ENCODE data around the gene OR51B4.
A peak's percentile ranks its signal among the peaks of the same experiment; 100 is the strongest.
"Not testable (repeated sequence)": the region's sequence is repeated elsewhere in the genome, so short reads cannot be mapped to it uniquely, and the experiment has no call there.

Gene OR51B4

DNA sequence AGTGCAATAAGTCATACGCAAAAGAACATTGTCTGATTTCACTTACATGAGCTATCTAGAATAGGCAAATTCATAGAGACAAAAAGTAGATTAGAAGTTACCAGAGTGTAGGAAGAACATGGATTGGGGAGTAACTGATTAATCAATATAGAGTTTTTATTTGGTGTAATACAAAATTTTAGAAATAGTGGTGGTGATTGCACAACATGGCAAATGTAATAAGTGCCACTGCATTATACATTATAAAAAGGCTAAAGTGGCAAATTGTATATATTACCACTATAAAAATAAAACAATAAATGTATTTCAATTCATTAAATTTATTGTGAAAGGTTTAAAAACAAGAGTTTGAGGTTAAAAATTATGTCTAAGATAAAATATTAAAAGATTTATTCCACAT is 8.7 kb upstream of the OR51B4 start:
- DNase-seq (ENCODE audit: low read depth in 1 of 2, low spot score in 1 of 2) = no peak
- no peak for TF ChIP-seq JUND (IDR thresholded peaks at IDR 0.05; ENCODE audit: low read depth)
- in situ Hi-C loops (cut with HindIII; ENCODE audit: low pct_unique_long_range_greater_than_20kb, low sequenced_read_pairs) = no loop called here

DNA sequence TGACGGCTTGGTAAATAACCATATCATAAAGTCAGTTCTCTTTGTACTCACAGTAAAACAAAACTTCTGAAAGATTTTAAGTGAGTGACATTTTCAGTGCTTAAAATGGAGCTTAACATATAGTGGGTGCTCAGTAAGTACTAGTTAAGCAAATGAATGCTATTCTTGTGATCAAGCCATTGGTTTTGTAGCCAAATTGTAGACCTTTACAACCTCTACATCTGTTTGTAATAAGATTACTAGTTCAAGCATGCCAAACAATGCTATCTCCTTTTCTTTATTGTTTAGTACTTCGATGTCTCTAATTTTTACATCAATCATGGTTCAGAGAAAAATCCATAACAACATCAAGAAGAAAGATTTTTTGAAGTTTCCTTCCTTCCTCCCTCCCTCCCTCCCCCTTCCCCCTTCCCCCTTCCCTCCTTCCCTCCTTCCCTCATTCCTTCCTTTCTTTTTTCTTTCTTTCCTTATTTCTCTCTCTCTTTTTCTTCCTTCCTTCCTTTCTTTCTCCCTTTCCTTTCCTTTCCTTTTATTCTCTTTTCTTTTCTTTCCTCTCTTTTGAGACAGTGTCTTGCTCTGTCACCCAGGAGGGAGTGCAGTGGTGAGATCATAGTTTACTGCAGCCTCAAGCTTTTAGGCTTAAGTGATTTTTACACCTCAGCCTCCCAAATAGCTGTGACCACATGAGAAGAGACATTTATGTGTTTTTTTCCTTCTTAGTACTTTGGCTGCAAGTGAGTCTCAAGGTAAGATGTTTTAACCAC is 5.7 kb upstream of the OR51B4 start:
- TF ChIP-seq JUND (IDR thresholded peaks at IDR 0.05; ENCODE audit: low read depth) = no peak
- no peak for DNase-seq (ENCODE audit: low read depth in 1 of 2, low spot score in 1 of 2)
- in situ Hi-C loops (cut with HindIII; ENCODE audit: low pct_unique_long_range_greater_than_20kb, low sequenced_read_pairs) = no loop called here

DNA sequence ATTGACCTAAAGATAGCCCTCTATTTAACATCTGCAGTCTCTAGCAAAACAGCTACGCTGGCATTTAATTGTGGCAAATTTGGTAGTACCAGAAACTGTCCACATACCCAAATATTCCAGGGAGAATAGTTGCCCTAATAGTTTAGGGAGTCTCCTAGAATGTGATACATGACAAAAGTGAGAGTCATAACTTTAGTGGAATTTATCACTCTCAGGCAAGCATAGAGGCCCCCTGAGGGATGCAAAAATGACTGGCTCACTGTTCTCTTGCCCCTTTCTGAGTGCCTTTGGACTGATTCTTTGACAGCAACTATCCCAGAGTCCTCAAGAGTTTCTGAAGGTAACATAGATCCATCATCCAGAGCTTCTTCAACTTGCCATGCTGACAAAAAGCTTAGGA is 2.3 kb upstream of the OR51B4 start:
- in situ Hi-C loops (cut with HindIII; ENCODE audit: low pct_unique_long_range_greater_than_20kb, low sequenced_read_pairs) = no loop called here
- DNase-seq (ENCODE audit: low read depth in 1 of 2, low spot score in 1 of 2) = no peak
- no peak for TF ChIP-seq JUND (IDR thresholded peaks at IDR 0.05; ENCODE audit: low read depth)

DNA sequence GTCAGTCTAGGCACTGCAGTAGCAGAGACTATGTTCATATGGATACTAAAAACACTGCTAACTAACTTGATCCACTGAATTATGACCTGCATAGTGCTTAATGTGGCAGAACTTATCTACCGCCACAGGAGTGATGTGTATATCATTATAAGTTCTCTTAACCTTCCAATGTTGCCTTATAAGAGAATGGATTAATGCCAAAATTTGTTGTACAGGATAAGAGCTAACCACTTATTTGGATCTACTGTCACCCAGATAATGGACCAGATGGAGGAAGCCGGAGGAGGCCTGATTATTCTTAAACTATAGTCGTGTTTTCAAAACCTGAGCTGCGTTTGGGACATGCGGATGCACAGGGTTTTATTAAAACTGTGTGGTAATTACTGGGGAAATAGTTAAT is 1.9 kb upstream of the OR51B4 start:
- in situ Hi-C loops (cut with HindIII; ENCODE audit: low pct_unique_long_range_greater_than_20kb, low sequenced_read_pairs) = no loop called here
- TF ChIP-seq JUND (IDR thresholded peaks at IDR 0.05; ENCODE audit: low read depth) = no peak
- DNase-seq (ENCODE audit: low read depth in 1 of 2, low spot score in 1 of 2) = no peak

DNA sequence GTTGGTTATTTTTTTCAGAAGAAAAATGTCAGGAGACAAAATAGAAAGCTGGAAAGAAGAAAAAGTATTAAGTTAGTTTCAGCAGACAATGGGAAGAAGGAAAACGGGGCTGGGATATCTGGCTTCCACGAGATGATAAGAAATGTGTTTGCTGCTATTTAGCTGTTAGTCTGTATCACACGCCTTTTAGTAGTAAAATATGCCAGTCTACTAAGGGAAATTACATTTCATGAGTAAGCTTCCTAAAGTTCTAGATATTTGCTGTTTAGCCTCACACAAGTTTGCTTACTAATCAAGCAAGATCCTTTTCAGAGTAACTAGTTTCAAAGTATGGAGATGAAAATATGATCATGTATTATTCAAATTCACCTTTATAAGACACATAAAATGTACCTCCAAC is 1.5 kb downstream of the OR51B4 start:
- no peak for DNase-seq (ENCODE audit: low read depth in 1 of 2, low spot score in 1 of 2)
- no peak for TF ChIP-seq JUND (IDR thresholded peaks at IDR 0.05; ENCODE audit: low read depth)
- in situ Hi-C loops (cut with HindIII; ENCODE audit: low pct_unique_long_range_greater_than_20kb, low sequenced_read_pairs) = no loop called here

DNA sequence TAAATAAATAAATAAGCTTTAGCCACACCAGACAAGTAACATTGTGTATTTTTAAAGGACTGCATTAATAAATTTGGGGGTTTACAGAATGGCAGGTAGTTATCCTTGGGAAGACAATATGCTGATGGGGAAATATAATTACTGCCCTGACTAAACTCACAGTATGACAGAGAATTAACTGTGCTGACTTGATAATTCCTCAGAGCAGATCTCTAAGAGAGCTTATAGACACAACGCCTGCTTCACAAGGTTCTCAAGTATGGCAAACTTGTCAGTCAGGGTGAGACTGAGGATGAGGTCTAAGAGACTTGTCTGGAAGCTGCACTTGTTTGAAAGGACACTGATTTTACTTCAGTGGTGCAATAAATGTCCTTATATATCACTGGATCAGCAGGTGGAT is 3.3 kb downstream of the OR51B4 start:
- no peak for TF ChIP-seq JUND (IDR thresholded peaks at IDR 0.05; ENCODE audit: low read depth)
- DNase-seq (ENCODE audit: low read depth in 1 of 2, low spot score in 1 of 2) = no peak
- in situ Hi-C loops (cut with HindIII; ENCODE audit: low pct_unique_long_range_greater_than_20kb, low sequenced_read_pairs) = no loop called here

DNA sequence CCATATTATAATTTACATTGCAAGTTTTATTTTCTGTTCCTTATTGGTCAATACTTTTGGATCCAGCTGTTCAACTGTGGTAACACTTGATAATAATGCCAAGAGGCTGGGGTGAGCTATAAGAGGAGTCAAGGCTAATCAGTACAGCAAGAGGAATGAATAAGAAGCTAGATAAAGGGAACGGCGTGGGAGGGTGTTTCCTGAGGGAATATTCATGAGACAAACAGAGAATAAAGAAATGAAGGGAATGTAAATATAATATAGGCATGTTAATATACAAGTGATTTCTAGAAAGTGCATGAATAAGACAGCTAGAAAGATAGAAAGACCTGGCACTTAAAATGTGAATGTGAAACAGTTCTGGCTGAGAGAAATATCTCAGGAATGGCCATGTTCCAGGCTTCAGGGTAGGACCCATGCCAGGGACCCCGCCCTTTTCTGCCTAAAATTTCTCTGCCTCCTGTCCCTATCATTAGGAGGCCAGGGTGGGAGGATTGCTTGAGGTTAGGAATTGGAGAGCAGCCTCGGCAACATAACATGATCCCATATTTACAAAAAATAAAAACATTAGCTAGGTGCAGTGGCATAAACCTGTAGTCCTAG is 3.9 kb downstream of the OR51B4 start:
- DNase-seq (ENCODE audit: low read depth in 1 of 2, low spot score in 1 of 2) = no peak

DNA sequence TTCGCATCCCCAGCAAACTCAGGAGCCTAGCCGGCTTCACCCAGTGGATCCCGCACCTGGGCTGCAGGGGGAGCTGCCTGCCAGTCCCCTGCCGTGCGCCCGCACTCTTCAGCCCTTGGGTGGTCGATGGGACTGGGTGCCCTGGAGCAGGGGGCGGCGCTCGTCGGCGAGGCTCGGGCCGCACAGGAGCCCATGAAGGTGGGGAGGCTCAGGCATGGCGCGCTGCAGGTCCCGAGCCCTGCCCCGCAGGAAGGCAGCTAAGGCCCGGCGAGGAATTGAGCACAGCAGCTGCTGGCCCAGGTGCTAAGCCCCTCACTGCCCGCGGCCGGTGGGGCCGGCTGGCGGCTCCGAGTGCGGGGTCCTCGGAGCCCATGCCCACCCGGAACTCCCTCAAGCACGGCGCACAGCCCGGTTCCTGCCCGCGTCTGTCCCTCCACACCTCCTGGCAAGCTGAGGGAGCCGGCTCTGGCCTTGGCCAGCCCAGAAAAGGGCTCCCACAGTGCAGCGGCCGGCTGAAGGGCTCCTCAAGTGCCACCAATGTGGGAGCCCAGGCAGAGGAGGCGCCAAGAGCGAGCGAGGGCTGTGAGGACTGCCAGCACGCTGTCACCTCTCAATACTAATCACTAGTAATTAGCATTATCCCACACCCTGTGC is 7.3 kb downstream of the OR51B4 start:
- in situ Hi-C loops (cut with HindIII; ENCODE audit: low pct_unique_long_range_greater_than_20kb, low sequenced_read_pairs); DNase-seq (ENCODE audit: low read depth in 1 of 2, low spot score in 1 of 2): not testable (repeated sequence)

More for the DNA sequence above, 3.9 kb downstream of the OR51B4 start:
- TF ChIP-seq JUND (IDR thresholded peaks at IDR 0.05; ENCODE audit: low read depth) = no peak
- in situ Hi-C loops (cut with HindIII; ENCODE audit: low pct_unique_long_range_greater_than_20kb, low sequenced_read_pairs) = no loop called here

DNA sequence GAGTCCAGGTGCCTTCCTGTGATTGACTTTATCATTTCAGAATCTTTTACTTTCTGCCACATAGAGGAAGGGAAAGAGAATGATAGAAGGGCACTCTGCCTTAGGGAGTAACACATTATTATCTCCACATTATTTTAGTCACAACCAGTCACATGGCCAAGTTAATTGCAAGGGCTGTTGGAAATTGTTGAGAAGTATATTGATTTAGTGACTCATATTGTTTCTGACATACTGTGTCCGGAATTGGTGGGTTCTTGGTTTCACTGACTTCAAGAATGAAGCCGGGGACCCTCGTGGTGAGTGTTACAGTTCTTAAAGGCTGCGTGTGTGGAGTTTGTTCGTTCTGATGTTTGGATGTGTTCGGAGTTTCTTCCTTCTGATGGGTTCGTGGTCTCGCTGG is 8.7 kb downstream of the OR51B4 start:
- in situ Hi-C loops (cut with HindIII; ENCODE audit: low pct_unique_long_range_greater_than_20kb, low sequenced_read_pairs) = no loop called here
- no peak for DNase-seq (ENCODE audit: low read depth in 1 of 2, low spot score in 1 of 2)
- TF ChIP-seq JUND (IDR thresholded peaks at IDR 0.05; ENCODE audit: low read depth) = no peak

DNA sequence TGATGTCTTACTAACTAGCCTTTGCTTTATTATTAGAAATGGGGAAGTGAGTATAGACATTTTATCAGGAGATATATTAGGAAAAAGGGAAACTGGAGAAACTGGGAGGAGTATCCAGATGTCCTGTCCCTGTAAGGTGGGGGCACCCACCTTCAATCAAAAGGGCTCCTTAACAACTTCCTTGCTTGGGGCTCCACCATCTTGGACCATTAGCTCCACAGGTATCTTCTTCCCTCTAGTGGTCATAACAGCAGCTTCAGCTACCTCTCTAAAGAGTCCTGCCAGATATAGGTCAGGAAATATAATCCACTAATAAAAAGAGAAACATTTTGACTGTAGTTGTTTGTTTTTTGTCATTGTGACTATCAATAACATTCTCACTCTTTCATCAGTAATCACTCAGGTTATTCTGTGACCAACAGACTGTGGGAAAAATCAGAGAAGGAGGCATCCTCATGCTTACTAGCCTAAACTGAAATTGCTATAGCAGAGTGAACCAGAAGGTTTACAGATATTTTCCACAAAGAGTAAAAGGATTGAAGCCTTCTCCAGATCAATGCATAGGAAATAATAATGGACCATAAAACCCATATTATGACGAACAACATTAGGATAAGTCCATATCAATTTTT is 10.4 kb downstream of the OR51B4 start:
- TF ChIP-seq JUND (IDR thresholded peaks at IDR 0.05; ENCODE audit: low read depth) = no peak
- in situ Hi-C loops (cut with HindIII; ENCODE audit: low pct_unique_long_range_greater_than_20kb, low sequenced_read_pairs) = no loop called here
- peak in 1 of 2 experiments; percentile 9 for DNase-seq (ENCODE audit: low read depth in 1 of 2, low spot score in 1 of 2)

DNA sequence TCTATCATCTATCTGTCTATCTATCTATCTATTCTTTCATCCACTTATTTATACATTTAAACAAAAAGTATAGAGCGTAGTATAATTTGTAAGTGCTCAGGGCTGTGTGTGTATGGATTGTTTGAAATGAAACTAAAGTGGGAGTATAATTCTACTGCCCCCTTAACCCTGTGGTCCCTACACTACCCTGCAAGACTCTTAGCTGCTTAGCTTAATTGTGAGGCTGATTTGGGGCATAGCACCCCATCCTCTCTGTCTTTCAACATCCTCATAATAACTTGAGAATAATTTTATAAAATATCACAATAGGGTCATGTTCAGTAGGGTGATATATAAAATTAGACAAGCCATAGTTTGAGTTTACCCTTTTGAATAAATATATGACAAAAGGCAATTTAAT is 11.6 kb downstream of the OR51B4 start:
- in situ Hi-C loops (cut with HindIII; ENCODE audit: low pct_unique_long_range_greater_than_20kb, low sequenced_read_pairs) = no loop called here
- DNase-seq (ENCODE audit: low read depth in 1 of 2, low spot score in 1 of 2) = no peak
- no peak for TF ChIP-seq JUND (IDR thresholded peaks at IDR 0.05; ENCODE audit: low read depth)

DNA sequence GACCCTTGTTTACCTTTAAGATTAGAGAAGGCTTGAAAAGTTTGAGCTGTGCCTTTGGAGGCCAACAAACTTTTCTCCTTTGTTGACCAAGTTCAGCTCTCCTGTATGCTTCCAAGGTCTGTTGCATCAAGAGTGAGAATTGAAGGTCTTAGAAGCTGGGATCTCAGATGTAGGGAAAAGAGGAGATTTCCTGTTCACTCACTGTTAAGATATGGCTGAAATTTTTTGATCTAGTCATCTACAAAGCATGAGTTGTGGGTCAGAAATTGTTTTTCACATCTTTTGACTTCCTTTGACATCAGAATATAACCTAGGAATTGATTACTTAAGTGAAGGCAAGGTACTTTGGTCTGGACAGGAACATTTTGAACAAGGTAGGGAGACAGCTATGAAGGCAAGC is 12.1 kb downstream of the OR51B4 start:
- DNase-seq (ENCODE audit: low read depth in 1 of 2, low spot score in 1 of 2) = no peak
- in situ Hi-C loops (cut with HindIII; ENCODE audit: low pct_unique_long_range_greater_than_20kb, low sequenced_read_pairs) = no loop called here
- no peak for TF ChIP-seq JUND (IDR thresholded peaks at IDR 0.05; ENCODE audit: low read depth)

Data from T47D (cell line).